Measurements from ENCODE around the gene ATG2B. TPM values are rescaled to one million over a fixed set of nuclear protein-coding genes. Genes with fewer than 3 reads are reported as not detected.

The ATG2B gene
- total and polyA plus RNA-seq, 2 donors (not counting 3 experiments of a cell fraction or from before 2014, with no cell fraction given) = 5.9 to 17.8 TPM

DNA sequence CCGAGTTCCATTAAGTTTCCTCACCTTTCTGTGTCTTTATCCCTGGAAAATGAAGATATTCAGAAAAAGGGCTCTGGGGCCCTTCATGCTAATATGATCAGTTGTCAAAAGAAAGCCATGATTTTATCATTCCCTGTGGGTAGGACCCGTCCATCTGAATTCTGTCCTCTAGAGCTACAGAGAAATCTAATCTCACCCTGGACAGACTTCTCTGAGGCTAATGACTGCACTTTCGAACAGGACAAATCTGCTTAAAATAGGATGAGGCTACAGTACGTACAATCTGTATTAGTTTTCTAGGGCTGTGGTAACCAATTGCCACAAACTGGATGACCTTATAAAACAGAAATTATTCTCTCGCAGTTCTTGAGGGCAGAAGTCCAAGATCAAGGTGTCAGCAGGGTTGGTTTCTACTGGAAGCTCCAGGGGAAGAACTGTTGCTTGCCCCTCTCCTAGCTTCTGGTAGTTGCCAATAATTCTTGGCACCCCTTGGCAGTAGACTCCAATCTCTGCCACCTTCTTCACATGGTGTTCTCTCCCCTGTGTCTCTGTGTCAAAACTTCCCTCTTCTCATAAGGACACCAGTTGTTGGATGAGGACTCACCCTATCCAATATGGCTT lies 30.0 kb upstream of the ATG2B start:
- Histone ChIP-seq H3K9me1 (replicated peaks; ENCODE audit: control insufficient read depth, extremely low read depth, insufficient read depth, low read length) (no peaks in the 10 kb centered on the region), H3K27ac (ENCODE audit: insufficient read depth, low read depth, low read length) (no peak overlapping the region), H3K9me3 (replicated peaks; ENCODE audit: control insufficient read depth, insufficient read depth, low read length) (no peaks in the 10 kb centered on the region), H2AFZ (ENCODE audit: low read depth, low read length) (no peak overlapping the region), H3K27me3 (ENCODE audit: control insufficient read depth in 2 of 2, insufficient read depth in 2 of 2, low read length in 2 of 2) (no peaks in the 10 kb centered on the region), H4K20me1 (replicated peaks; ENCODE audit: control insufficient read depth, extremely low read depth, insufficient read depth, low read length) (no peaks in the 10 kb centered on the region), H3K4me3 (replicated peaks in 1 of 3; ENCODE audit: insufficient read depth in 1 of 3, low read depth in 1 of 3, low read length in 3 of 3) (no peak overlapping the region), H3K4me1 (ENCODE audit: control insufficient read depth, extremely low read depth, insufficient read depth, low read length) (peaks cover 7% of the 10 kb centered on the region), H3K9ac (replicated peaks; ENCODE audit: extremely low read depth, insufficient read depth, low read length) (no peak overlapping the region), H3K36me3 (ENCODE audit: control insufficient read depth in 2 of 2, extremely low read depth in 1 of 2, insufficient read depth in 2 of 2, low read length in 2 of 2) (no peaks in the 10 kb centered on the region), H3K4me2 (ENCODE audit: insufficient read depth, low read length) (peak overlapping the region; percentile 17), H3K79me2 (ENCODE audit: control insufficient read depth, insufficient read depth, low read length) (no peaks in the 10 kb centered on the region)
- intact Hi-C loops (cut with micrococcal nuclease) = no loop called here
- DNase-seq (ENCODE audit: low read depth, low spot score) = no peak
- FAIRE-seq = no peak
- no peak for TF ChIP-seq JUN (IDR thresholded peaks at IDR 0.05; ENCODE audit: borderline replicate concordance, insufficient read depth, insufficient read length, low read depth)
- no peak for TF ChIP-seq GATA2 (IDR thresholded peaks at IDR 0.05; ENCODE audit: insufficient read depth, insufficient read length, low read depth, low read length)
- TF ChIP-seq FOS (IDR thresholded peaks at IDR 0.05; ENCODE audit: borderline replicate concordance, insufficient read depth, low read length) = no peak
- TF ChIP-seq EZH2 (IDR thresholded peaks at IDR 0.05; ENCODE audit: borderline replicate concordance, low read depth, low read length, severe bottlenecking) = no peak
- TF ChIP-seq POLR2A (IDR thresholded peaks at IDR 0.05; ENCODE audit: low read depth, low read length) = no peak
- TF ChIP-seq MYC (IDR thresholded peaks at IDR 0.05; ENCODE audit: low read depth, low read length) = no peak
- TF ChIP-seq POLR2AphosphoS5 (IDR thresholded peaks at IDR 0.05; ENCODE audit: insufficient read depth, low read depth, low read length) = no peak
- BruUV-seq (replicated peaks) = no TSS peak
- dilution Hi-C loops (cut with MboI; ENCODE audit: extremely low pct_ligation_motif_present, low sequenced_read_pairs) = no loop called here
- POLR2A ChIA-PET = interaction anchor here (0.7 kb wide), 1 partner anchor 10 kb away, joined by 3 read pairs; no protein-coding TSS in a partner anchor
- CTCF ChIA-PET = no interaction called here

Data from endothelial cell of umbilical vein (primary cell).